Gastrocnemius medialis (tissue), 4 donors: ENCODE results near the gene LNPEP. TPM values are rescaled to one million over a fixed set of nuclear protein-coding genes. Genes with fewer than 3 reads are reported as not detected.
A peak's percentile ranks its signal among the peaks of the same experiment; 100 is the strongest.

Source experiments
- ATAC-seq, 2 donors: fragments of 150-250 bp; one replicate each; pipeline ENCODE4 v1.9.1; 2016
- DNase-seq, 2 donors: peaks; one replicate each; pipeline ENCODE4 v3.0.0-alpha.2; 2019
- H3K27ac ChIP-seq, 4 donors: fragments of 200-600 bp; sonication (generic); 1 replicate in 1 of 4; 2 replicates in 3 of 4; pipeline ENCODE4 v1.5.1; 2016 to 2018; ENCODE audit warnings: mild to moderate bottlenecking in 2 of 4, moderate library complexity in 1 of 4
- H3K27me3 ChIP-seq, 3 donors: fragments of 200-600 bp; sonication (generic) in 2 of 3; 1 replicate in 1 of 3; 2 replicates in 2 of 3; pipeline versions ENCODE4 v1.5.1 to v1.6.0; 2016 to 2019; ENCODE audit warnings: mild to moderate bottlenecking in 1 of 3, moderate library complexity in 1 of 3
- H3K36me3 ChIP-seq, 2 donors: fragments of 200-600 bp; sonication (generic) in 1 of 2; one replicate each; pipeline ENCODE4 v1.5.1; 2017 to 2018
- H3K4me1 ChIP-seq, 2 donors: fragments of 200-600 bp; sonication (generic) in 1 of 2; one replicate each; pipeline ENCODE4 v1.5.1; 2016 to 2017; ENCODE audit warnings: mild to moderate bottlenecking in 2 of 2
- H3K4me3 ChIP-seq, 4 donors: fragments of 200-600 bp; sonication (generic) in 3 of 4; 1 replicate in 1 of 4; 2 replicates in 3 of 4; pipeline ENCODE4 v1.5.1; 2016 to 2019; ENCODE audit warnings: mild to moderate bottlenecking in 2 of 4
- H3K9me3 ChIP-seq, 3 donors: fragments of 200-600 bp; sonication (generic) in 2 of 3; 1 replicate in 1 of 3; 2 replicates in 2 of 3; pipeline ENCODE4 v1.5.1; 2016 to 2019
- POLR2A ChIP-seq, 2 donors: fragments of 450-650 bp; IDR thresholded peaks; one replicate each; pipeline ENCODE4 v1.6.1; 2017; ENCODE audit warnings: antibody characterized with exemption in 2 of 2, mild to moderate bottlenecking in 2 of 2, moderate library complexity in 2 of 2
- in situ Hi-C, 4 donors: fragments of 200-750 bp; cut with MboI; loops; one replicate each; pipeline versions ENCODE4 v1.15.0 to v1.8.0; 2017; ENCODE audit warnings: low sequenced_read_pairs in 4 of 4
- intact Hi-C: fragments of 100-400 bp; cut with DNase I; formaldehyde crosslinking; loops from one replicate; pipeline ENCODE4 v1.15.1; 2023; ENCODE audit warnings: low total_unique reads
- total RNA-seq, 4 donors: library from RNA; depleted of rRNA; stranded (reverse); fragments of >200 nt; gene quantifications; one replicate each; pipeline versions ENCODE4 v1.1.0 to v1.2.3, GENCODE V29; 2016
- TF ChIP-seq, protein P1 (sequence below), 5 experiments: fragments of 450-650 bp in 3 of 5; fragments of 200-600 bp in 2 of 5; sonication (generic) in 2 of 5; IDR thresholded peaks in 4 of 5; conservative IDR thresholded peaks in 1 of 5; 1 replicate in 4 of 5; 2 replicates in 1 of 5; pipeline ENCODE4 v1.5.1; 2016 to 2019; ENCODE audit warnings: antibody characterized with exemption in 5 of 5, mild to moderate bottlenecking in 3 of 5, moderate library complexity in 3 of 5

The LNPEP gene
- total RNA-seq, 4 donors from 2014 or later, result 31.9 to 48.7 (median 33.1) TPM

DNA sequence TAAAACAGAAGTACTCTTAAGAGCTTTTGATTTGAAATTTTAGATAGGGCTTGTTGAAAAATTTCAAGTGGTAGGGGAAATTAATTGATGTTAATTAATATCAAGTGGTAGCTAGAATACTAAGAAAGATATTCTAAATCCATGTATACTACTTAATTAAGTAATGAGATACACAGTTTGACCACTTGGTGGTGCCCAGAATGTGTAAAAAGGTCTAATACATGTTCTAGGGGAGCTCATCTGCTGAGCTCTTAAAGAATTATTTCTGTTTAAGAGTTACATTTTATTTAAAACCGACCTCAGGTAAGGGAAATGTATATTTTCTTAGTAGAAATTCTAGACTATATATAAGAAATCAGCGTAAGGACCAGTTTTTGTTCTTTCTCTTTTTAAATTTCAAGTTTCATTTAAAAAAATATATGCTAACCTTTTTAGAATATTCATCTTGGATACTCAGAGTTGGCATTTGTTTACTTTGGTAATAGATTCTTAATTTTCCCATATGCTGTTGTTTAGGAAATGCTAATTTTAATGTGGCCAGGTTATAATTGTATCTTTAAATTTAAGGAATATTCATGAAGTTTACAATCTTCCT lies 61.5 kb downstream of the LNPEP start:
- H3K4me3 ChIP-seq, result no peak overlapping the region
- TF ChIP-seq, protein P1, sequence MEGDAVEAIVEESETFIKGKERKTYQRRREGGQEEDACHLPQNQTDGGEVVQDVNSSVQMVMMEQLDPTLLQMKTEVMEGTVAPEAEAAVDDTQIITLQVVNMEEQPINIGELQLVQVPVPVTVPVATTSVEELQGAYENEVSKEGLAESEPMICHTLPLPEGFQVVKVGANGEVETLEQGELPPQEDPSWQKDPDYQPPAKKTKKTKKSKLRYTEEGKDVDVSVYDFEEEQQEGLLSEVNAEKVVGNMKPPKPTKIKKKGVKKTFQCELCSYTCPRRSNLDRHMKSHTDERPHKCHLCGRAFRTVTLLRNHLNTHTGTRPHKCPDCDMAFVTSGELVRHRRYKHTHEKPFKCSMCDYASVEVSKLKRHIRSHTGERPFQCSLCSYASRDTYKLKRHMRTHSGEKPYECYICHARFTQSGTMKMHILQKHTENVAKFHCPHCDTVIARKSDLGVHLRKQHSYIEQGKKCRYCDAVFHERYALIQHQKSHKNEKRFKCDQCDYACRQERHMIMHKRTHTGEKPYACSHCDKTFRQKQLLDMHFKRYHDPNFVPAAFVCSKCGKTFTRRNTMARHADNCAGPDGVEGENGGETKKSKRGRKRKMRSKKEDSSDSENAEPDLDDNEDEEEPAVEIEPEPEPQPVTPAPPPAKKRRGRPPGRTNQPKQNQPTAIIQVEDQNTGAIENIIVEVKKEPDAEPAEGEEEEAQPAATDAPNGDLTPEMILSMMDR (IDR thresholded peaks at IDR 0.05 in 4 of 5, conservative IDR thresholded peaks at IDR 0.05 in 1 of 5), result peak in 3 of 5 experiments; percentile 28 to 40 (median 33)
- TF ChIP-seq POLR2A (IDR thresholded peaks at IDR 0.05), result no peak
- no peaks in the 10 kb centered on the region for H3K27me3 ChIP-seq
- in situ Hi-C loops, result loop anchor here in 1 of 4 donors (25.0 kb wide), 1 partner anchor 165 kb away; no protein-coding TSS in a partner anchor
- H3K27ac ChIP-seq, result no peak overlapping the region
- no peaks in the 10 kb centered on the region for H3K9me3 ChIP-seq
- ATAC-seq (no peak), DNase-seq (no peak)
- peaks cover 0 to 33% of the 10 kb centered on the region in 2 donors for H3K36me3 ChIP-seq
- intact Hi-C loops, result loop anchor here (5.0 kb wide), 1 partner anchor 165 kb away; no protein-coding TSS in a partner anchor
- no peaks in the 10 kb centered on the region for H3K4me1 ChIP-seq

DNA sequence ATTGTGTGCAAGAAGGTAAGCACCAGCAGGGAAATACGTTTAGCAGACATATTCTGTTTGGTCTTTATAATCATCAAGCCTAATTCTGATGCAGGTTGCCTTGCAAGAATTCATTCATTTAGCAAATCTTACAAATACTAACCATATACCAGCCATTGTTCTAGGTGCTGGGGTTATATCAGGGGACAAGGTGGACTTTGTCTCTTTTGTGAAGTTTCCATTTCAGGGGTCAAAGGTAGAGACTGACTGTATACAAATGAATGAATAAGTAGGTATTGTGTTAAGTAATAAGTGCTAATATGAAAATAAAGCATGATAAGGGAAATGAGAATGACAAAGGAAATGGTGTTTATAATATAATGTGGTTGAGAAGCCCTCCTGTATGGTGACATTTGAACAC lies 64.0 kb downstream of the LNPEP start:
- Histone ChIP-seq H3K27ac (no peak overlapping the region), H3K4me3 (no peak overlapping the region), H3K36me3 (peaks cover 0 to 39% of the 10 kb centered on the region in 2 donors), H3K4me1 (no peaks in the 10 kb centered on the region), H3K27me3 (no peaks in the 10 kb centered on the region), H3K9me3 (no peaks in the 10 kb centered on the region)
- ATAC-seq (no peak), DNase-seq (no peak)
- TF ChIP-seq POLR2A (IDR thresholded peaks at IDR 0.05), result no peak
- TF ChIP-seq, protein P1 (IDR thresholded peaks at IDR 0.05 in 4 of 5, conservative IDR thresholded peaks at IDR 0.05 in 1 of 5), result no peak
- intact Hi-C loops (loop anchor here (5.0 kb wide), 1 partner anchor 162 kb away; no protein-coding TSS in a partner anchor), in situ Hi-C loops (loop anchor here in 2 of 4 donors (10.0 to 25.0 kb wide), 2 partner anchors 162 to 165 kb away; no protein-coding TSS in a partner anchor)

DNA sequence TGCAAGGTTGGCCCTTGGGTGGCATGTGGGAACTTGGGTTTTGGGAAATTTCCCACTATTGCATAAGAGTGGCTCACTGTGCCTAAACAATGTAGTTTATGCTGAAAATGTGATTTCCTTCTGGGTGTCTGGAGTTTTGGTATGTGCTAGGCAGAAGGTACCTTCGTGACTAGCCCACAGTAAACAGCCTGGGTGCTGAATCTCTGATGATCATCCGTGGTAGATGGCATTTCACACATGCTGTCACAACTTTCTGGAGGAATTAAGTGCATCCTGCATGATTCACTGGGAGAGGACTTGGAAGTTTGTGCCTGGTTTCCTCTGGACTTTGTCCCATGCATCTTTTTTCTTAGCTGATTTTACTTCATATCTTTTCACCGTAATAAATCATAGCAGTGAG lies 64.5 kb downstream of the LNPEP start:
- TF ChIP-seq POLR2A (IDR thresholded peaks at IDR 0.05), result no peak
- TF ChIP-seq, protein P1 (IDR thresholded peaks at IDR 0.05 in 4 of 5, conservative IDR thresholded peaks at IDR 0.05 in 1 of 5), result no peak
- Histone ChIP-seq H3K27ac (no peak overlapping the region), H3K4me3 (no peak overlapping the region), H3K36me3 (peaks cover 0 to 44% of the 10 kb centered on the region in 2 donors), H3K9me3 (no peaks in the 10 kb centered on the region), H3K27me3 (no peaks in the 10 kb centered on the region), H3K4me1 (no peaks in the 10 kb centered on the region)
- ATAC-seq, result no peak
- in situ Hi-C loops (loop anchor here in 1 of 4 donors (10.0 kb wide), 1 partner anchor 164 kb away; no protein-coding TSS in a partner anchor), intact Hi-C loops (no loop called here)
- no peak for DNase-seq

DNA sequence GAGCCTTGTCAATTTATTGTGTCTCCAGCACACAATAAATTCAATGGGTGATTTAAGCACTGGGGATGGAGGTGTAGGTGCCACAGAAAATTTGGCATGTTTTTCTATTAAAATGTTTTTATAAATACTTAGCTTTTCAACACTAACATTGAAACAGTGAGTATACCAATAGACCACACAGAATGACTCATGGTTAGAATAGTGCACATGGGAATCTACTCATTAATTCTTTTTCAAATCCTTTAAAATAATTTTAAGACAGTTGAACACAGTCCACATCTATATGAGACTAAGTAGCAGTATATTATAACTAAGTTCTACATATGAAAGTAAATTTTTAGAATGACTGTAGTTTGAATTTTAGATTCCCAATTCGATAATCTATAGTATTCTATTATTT lies 67.1 kb downstream of the LNPEP start:
- Histone ChIP-seq H3K27ac (no peak overlapping the region), H3K27me3 (no peaks in the 10 kb centered on the region), H3K9me3 (no peaks in the 10 kb centered on the region), H3K4me3 (no peak overlapping the region), H3K4me1 (no peaks in the 10 kb centered on the region), H3K36me3 (peaks cover 0 to 53% of the 10 kb centered on the region in 2 donors)
- in situ Hi-C loops, result loop anchor here in 1 of 4 donors (10.0 kb wide), 1 partner anchor 162 kb away; no protein-coding TSS in a partner anchor
- TF ChIP-seq, protein P1 (IDR thresholded peaks at IDR 0.05 in 4 of 5, conservative IDR thresholded peaks at IDR 0.05 in 1 of 5), result no peak
- no peak for TF ChIP-seq POLR2A (IDR thresholded peaks at IDR 0.05)
- DNase-seq (no peak), ATAC-seq (no peak)
- intact Hi-C loops, result no loop called here
